Measurements from ENCODE around the gene HHAT.

- TF ChIP-seq YY1 (IDR thresholded peaks at IDR 0.05; ENCODE audit: insufficient read depth, insufficient read length) (no peak), ZNF274 (IDR thresholded peaks at IDR 0.05; ENCODE audit: low read depth, low read length) (no peak)
Measured at GRCh38 chr1:210505601-210506496, 177.1 kb downstream of the HHAT start.
